ENCODE results near the gene PTPRD. TPM values are rescaled to one million over a fixed set of nuclear protein-coding genes. Genes with fewer than 3 reads are reported as not detected.

PTPRD gene
- total and polyA plus RNA-seq, 5 donors from 2014 or later, result 0.47 TPM; not detected in 4

GRCh38 chr9:9299134-9299533 is 1313.7 kb downstream of the PTPRD start:
- H3K36me3 Mint-ChIP-seq, result no peaks in the 10 kb centered on the region
- no peaks in the 10 kb centered on the region for H3K27me3 ChIP-seq (ENCODE audit: control insufficient read depth, insufficient read depth, low read length)
- H3K4me3 ChIP-seq (ENCODE audit: low read depth, low read length), result no peak overlapping the region

DNA sequence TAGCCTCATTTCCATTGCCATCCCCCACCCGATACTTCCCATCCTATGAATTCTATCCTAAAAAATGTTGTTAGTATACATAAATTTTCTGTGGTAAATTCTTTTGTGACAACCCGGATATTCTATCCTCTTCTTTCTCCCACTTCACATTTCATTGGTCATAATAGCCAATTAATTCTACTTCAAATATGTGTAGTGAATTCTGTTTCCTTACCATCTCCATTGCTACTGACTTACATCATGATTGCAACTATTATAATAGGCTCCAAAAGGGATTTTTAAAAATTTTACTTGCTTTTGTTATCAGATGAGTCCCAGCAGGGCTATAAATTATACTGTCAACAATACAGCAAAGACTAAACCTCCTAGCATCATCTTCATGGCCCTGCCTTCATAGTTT is 1326.8 kb downstream of the PTPRD start:
- Mint-ChIP-seq H3K4me1 (no peaks in the 10 kb centered on the region), H3K27me3 (no peaks in the 10 kb centered on the region), H3K27ac (no peak overlapping the region), H3K36me3 (no peaks in the 10 kb centered on the region), H3K9me3 (peaks cover 1 to 13% (median 5%) of the 10 kb centered on the region in 7 donors), H3K4me3 (no peak overlapping the region)
- Histone ChIP-seq H3K9me3 (ENCODE audit: control insufficient read depth in 2 of 2, low read length in 2 of 2) (no peaks in the 10 kb centered on the region), H3K4me1 (ENCODE audit: control insufficient read depth, insufficient read depth, low read length, poor library complexity, severe bottlenecking) (no peaks in the 10 kb centered on the region), H3K36me3 (ENCODE audit: control insufficient read depth, insufficient read depth, low read length) (no peaks in the 10 kb centered on the region), H3K27ac (ENCODE audit: insufficient read depth, low read length, poor library complexity, severe bottlenecking) (no peak overlapping the region), H3K27me3 (ENCODE audit: control insufficient read depth, insufficient read depth, low read length) (no peaks in the 10 kb centered on the region), H3K4me3 (ENCODE audit: low read depth, low read length) (no peak overlapping the region)
- ATAC-seq (ENCODE audit: low read depth in 2 of 2), result no peak
- DNase-seq, result no peak

More at GRCh38 chr9:9299134-9299533, 1313.7 kb downstream of the PTPRD start:
- Histone ChIP-seq H3K9me3 (ENCODE audit: control insufficient read depth in 2 of 2, low read length in 2 of 2) (no peaks in the 10 kb centered on the region), H3K4me1 (ENCODE audit: control insufficient read depth, insufficient read depth, low read length, poor library complexity, severe bottlenecking) (no peaks in the 10 kb centered on the region), H3K36me3 (ENCODE audit: control insufficient read depth, insufficient read depth, low read length) (no peaks in the 10 kb centered on the region), H3K27ac (ENCODE audit: insufficient read depth, low read length, poor library complexity, severe bottlenecking) (no peak overlapping the region)
- Mint-ChIP-seq H3K9me3 (peaks cover 0 to 6% (median 0%) of the 10 kb centered on the region in 7 donors), H3K27ac (no peak overlapping the region), H3K4me1 (no peaks in the 10 kb centered on the region), H3K27me3 (no peaks in the 10 kb centered on the region), H3K4me3 (no peak overlapping the region)
- ATAC-seq (ENCODE audit: low read depth in 2 of 2) (no peak), DNase-seq (no peak)

DNA sequence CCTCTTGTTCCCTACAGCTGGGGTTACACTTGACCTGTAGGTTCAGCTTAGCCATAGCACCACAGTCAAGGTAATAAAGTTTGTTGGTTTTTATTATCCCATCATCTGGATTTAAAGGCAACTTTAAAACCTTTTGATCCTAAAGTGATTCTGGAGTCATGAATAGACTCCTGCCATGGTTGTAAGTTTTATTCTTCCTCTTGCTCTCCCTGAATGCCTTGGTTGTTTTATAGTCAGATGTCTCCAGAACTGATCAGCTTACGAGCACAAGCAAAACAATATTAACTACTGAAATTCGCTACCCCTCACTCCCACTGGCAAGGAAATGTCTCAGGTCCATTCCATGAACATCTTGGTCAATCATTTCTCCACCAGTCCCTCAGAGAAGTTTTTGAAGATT is 1328.6 kb downstream of the PTPRD start:
- DNase-seq, result no peak

DNA sequence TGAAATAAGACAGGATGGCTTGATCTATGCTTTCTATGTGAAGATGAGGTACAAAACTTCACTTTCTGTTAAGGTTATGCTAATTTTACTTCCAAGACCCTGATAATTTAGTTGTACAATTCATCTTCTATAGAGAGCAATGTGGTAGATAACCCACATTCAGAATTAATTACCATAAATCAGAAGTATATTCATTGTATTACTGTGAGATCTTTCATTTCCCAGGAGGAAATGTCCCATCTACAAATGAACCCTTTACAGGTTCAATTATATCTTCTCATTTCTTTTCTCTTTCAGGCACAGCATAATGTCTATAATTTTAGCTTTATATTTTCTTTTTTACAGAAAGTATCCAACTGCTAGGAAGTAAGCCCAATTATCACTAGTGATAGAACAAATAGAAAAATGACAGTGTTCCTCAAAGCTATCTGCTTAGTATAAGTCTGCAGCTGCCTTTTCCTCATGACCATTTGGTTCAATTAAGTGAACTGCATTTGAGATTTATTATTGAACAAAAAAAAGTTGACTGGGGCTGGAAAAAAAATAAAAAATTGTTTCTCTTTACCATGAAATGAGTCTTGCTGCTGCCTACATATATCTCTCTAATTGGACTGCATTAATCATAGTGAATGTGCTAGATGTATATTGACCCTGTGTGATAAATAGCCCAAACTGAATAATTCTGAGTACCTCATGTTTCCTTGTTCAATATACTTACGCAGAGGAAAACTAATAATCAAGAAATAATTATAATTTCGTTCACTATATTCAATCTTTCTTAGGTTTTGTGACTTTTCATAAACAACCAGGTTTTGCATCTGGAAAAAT is 1329.4 kb downstream of the PTPRD start:
- H3K36me3 ChIP-seq (ENCODE audit: control insufficient read depth, insufficient read depth, low read length), result no peaks in the 10 kb centered on the region
- no peaks in the 10 kb centered on the region for H3K36me3 Mint-ChIP-seq
- DNase-seq (no peak), ATAC-seq (ENCODE audit: low read depth in 2 of 2) (no peak)
- H3K4me1 ChIP-seq (ENCODE audit: control insufficient read depth, insufficient read depth, low read length, poor library complexity, severe bottlenecking), result no peaks in the 10 kb centered on the region
- no peaks in the 10 kb centered on the region for H3K27me3 Mint-ChIP-seq
- no peak overlapping the region for H3K27ac ChIP-seq (ENCODE audit: insufficient read depth, low read length, poor library complexity, severe bottlenecking)
- H3K27me3 ChIP-seq (ENCODE audit: control insufficient read depth, insufficient read depth, low read length), result no peaks in the 10 kb centered on the region
- no peaks in the 10 kb centered on the region for H3K4me1 Mint-ChIP-seq
- peaks cover 1 to 15% (median 4%) of the 10 kb centered on the region in 7 donors for H3K9me3 Mint-ChIP-seq
- no peak overlapping the region for H3K4me3 ChIP-seq (ENCODE audit: low read depth, low read length)
- no peak overlapping the region for H3K4me3 Mint-ChIP-seq
- no peaks in the 10 kb centered on the region for H3K9me3 ChIP-seq (ENCODE audit: control insufficient read depth in 2 of 2, low read length in 2 of 2)
- no peak overlapping the region for H3K27ac Mint-ChIP-seq

More for the DNA sequence above, 1328.6 kb downstream of the PTPRD start:
- no peaks in the 10 kb centered on the region for H3K27me3 Mint-ChIP-seq
- H3K4me3 Mint-ChIP-seq, result no peak overlapping the region
- H3K27ac Mint-ChIP-seq, result no peak overlapping the region
- Histone ChIP-seq H3K36me3 (ENCODE audit: control insufficient read depth, insufficient read depth, low read length) (no peaks in the 10 kb centered on the region), H3K9me3 (ENCODE audit: control insufficient read depth in 2 of 2, low read length in 2 of 2) (no peaks in the 10 kb centered on the region), H3K4me1 (ENCODE audit: control insufficient read depth, insufficient read depth, low read length, poor library complexity, severe bottlenecking) (no peaks in the 10 kb centered on the region), H3K27ac (ENCODE audit: insufficient read depth, low read length, poor library complexity, severe bottlenecking) (no peak overlapping the region), H3K4me3 (ENCODE audit: low read depth, low read length) (no peak overlapping the region), H3K27me3 (ENCODE audit: control insufficient read depth, insufficient read depth, low read length) (no peaks in the 10 kb centered on the region)
- peaks cover 1 to 15% (median 4%) of the 10 kb centered on the region in 7 donors for H3K9me3 Mint-ChIP-seq
- H3K36me3 Mint-ChIP-seq, result no peaks in the 10 kb centered on the region
- H3K4me1 Mint-ChIP-seq, result no peaks in the 10 kb centered on the region
- ATAC-seq (ENCODE audit: low read depth in 2 of 2), result no peak

DNA sequence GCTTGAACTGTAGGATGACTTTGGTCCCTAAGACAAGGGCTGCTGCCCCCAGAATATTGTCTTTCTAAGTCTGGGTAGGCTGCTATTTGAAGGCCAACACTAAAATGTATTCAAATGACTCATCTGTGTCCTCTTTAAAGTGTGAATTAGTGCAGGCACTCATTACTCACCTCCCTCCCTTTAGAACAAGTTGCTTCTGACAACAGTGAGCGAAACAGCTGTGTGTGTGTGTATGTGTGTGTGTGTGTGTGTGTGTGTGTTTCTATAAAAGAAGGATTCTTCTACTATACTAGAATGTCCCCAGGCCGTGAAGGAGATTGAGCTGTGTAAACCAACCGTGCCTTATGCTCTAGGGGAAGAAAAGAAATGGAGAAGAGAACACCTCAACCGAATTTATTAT is 1337.2 kb downstream of the PTPRD start:
- Mint-ChIP-seq H3K36me3 (no peaks in the 10 kb centered on the region), H3K27me3 (no peaks in the 10 kb centered on the region), H3K9me3 (peaks cover 0 to 9% (median 3%) of the 10 kb centered on the region in 7 donors), H3K4me3 (no peak overlapping the region), H3K27ac (no peak overlapping the region), H3K4me1 (no peaks in the 10 kb centered on the region)
- H3K4me1 ChIP-seq (ENCODE audit: control insufficient read depth, insufficient read depth, low read length, poor library complexity, severe bottlenecking), result no peaks in the 10 kb centered on the region
- DNase-seq (no peak), ATAC-seq (ENCODE audit: low read depth in 2 of 2) (no peak)
- no peak overlapping the region for H3K27ac ChIP-seq (ENCODE audit: insufficient read depth, low read length, poor library complexity, severe bottlenecking)
- no peaks in the 10 kb centered on the region for H3K36me3 ChIP-seq (ENCODE audit: control insufficient read depth, insufficient read depth, low read length)
- no peaks in the 10 kb centered on the region for H3K27me3 ChIP-seq (ENCODE audit: control insufficient read depth, insufficient read depth, low read length)
- no peaks in the 10 kb centered on the region for H3K9me3 ChIP-seq (ENCODE audit: control insufficient read depth in 2 of 2, low read length in 2 of 2)
- H3K4me3 ChIP-seq (ENCODE audit: low read depth, low read length), result no peak overlapping the region

GRCh38 chr9:9257999-9258498 is 1354.8 kb downstream of the PTPRD start:
- Mint-ChIP-seq H3K36me3 (no peaks in the 10 kb centered on the region), H3K9me3 (peaks cover 0 to 10% (median 4%) of the 10 kb centered on the region in 7 donors), H3K27me3 (no peaks in the 10 kb centered on the region), H3K4me1 (no peaks in the 10 kb centered on the region), H3K27ac (no peak overlapping the region), H3K4me3 (no peak overlapping the region)
- ATAC-seq (ENCODE audit: low read depth in 2 of 2) (no peak), DNase-seq (no peak)
- Histone ChIP-seq H3K27me3 (ENCODE audit: control insufficient read depth, insufficient read depth, low read length) (no peaks in the 10 kb centered on the region), H3K4me3 (ENCODE audit: low read depth, low read length) (no peak overlapping the region), H3K9me3 (ENCODE audit: control insufficient read depth in 2 of 2, low read length in 2 of 2) (no peaks in the 10 kb centered on the region), H3K36me3 (ENCODE audit: control insufficient read depth, insufficient read depth, low read length) (no peaks in the 10 kb centered on the region), H3K4me1 (ENCODE audit: control insufficient read depth, insufficient read depth, low read length, poor library complexity, severe bottlenecking) (no peaks in the 10 kb centered on the region), H3K27ac (ENCODE audit: insufficient read depth, low read length, poor library complexity, severe bottlenecking) (no peak overlapping the region)

DNA sequence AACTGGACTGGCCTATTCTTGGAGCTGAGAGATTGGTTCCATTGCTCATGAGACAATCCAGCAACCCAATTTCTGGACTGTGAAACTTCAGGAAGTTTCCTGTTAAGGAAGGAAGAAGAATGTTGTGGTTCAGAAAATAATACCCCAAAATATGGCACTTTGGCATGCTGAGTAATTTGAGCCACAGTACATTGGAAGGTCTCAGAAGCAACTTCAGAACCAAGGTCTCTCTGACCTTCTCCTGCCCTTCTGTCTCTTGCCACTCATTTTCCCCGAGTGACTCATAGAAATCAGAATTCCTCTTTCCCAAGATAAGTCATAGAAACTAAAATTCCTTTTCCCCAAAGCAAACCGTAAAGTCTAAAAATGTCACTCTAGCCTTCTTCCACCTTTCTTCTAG is 1366.1 kb downstream of the PTPRD start:
- Histone ChIP-seq H3K4me3 (ENCODE audit: low read depth, low read length) (no peak overlapping the region), H3K9me3 (ENCODE audit: control insufficient read depth in 2 of 2, low read length in 2 of 2) (no peaks in the 10 kb centered on the region), H3K4me1 (ENCODE audit: control insufficient read depth, insufficient read depth, low read length, poor library complexity, severe bottlenecking) (no peaks in the 10 kb centered on the region), H3K27me3 (ENCODE audit: control insufficient read depth, insufficient read depth, low read length) (no peaks in the 10 kb centered on the region), H3K36me3 (ENCODE audit: control insufficient read depth, insufficient read depth, low read length) (no peaks in the 10 kb centered on the region), H3K27ac (ENCODE audit: insufficient read depth, low read length, poor library complexity, severe bottlenecking) (no peak overlapping the region)
- Mint-ChIP-seq H3K4me3 (no peak overlapping the region), H3K27ac (no peak overlapping the region), H3K9me3 (peaks cover 0 to 16% (median 10%) of the 10 kb centered on the region in 7 donors), H3K27me3 (no peaks in the 10 kb centered on the region), H3K36me3 (no peaks in the 10 kb centered on the region), H3K4me1 (no peaks in the 10 kb centered on the region)
- ATAC-seq (ENCODE audit: low read depth in 2 of 2) (no peak), DNase-seq (no peak)

- DNase-seq (no peak), ATAC-seq (ENCODE audit: low read depth in 2 of 2) (no peak)
- H3K36me3 Mint-ChIP-seq, result no peaks in the 10 kb centered on the region
- Histone ChIP-seq H3K36me3 (ENCODE audit: control insufficient read depth, insufficient read depth, low read length) (no peaks in the 10 kb centered on the region), H3K4me1 (ENCODE audit: control insufficient read depth, insufficient read depth, low read length, poor library complexity, severe bottlenecking) (no peaks in the 10 kb centered on the region), H3K27me3 (ENCODE audit: control insufficient read depth, insufficient read depth, low read length) (no peaks in the 10 kb centered on the region), H3K4me3 (ENCODE audit: low read depth, low read length) (no peak overlapping the region), H3K27ac (ENCODE audit: insufficient read depth, low read length, poor library complexity, severe bottlenecking) (no peak overlapping the region), H3K9me3 (ENCODE audit: control insufficient read depth in 2 of 2, low read length in 2 of 2) (no peaks in the 10 kb centered on the region)
- no peaks in the 10 kb centered on the region for H3K27me3 Mint-ChIP-seq
- H3K27ac Mint-ChIP-seq, result no peak overlapping the region
- H3K4me1 Mint-ChIP-seq, result no peaks in the 10 kb centered on the region
- no peak overlapping the region for H3K4me3 Mint-ChIP-seq
- H3K9me3 Mint-ChIP-seq, result peaks cover 0 to 24% (median 5%) of the 10 kb centered on the region in 7 donors
Measured at GRCh38 chr9:9231946-9232345, 1380.9 kb downstream of the PTPRD start.
